ENCODE data around the gene KCNMB4.

DNA sequence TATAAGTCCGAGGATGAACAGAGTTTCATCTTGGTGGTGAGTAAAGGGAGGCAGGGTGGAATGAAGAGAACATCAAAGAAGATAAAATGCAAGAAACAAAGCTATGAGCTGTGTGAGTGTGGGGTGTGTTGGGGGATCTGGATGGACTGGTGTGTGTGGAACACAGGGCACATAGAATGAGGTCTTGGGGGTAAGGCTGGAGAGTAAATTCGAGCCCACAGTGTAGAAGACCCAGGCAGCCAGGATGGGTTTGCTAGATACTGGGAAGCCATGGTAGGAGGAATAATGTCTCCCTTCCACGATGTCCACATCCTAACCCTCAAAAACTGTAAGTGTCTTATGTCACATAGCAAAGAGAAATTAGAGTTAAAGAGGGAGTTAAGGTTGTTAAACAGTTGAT is 6.8 kb downstream of the KCNMB4 start:
- TF ChIP-seq, protein P1, sequence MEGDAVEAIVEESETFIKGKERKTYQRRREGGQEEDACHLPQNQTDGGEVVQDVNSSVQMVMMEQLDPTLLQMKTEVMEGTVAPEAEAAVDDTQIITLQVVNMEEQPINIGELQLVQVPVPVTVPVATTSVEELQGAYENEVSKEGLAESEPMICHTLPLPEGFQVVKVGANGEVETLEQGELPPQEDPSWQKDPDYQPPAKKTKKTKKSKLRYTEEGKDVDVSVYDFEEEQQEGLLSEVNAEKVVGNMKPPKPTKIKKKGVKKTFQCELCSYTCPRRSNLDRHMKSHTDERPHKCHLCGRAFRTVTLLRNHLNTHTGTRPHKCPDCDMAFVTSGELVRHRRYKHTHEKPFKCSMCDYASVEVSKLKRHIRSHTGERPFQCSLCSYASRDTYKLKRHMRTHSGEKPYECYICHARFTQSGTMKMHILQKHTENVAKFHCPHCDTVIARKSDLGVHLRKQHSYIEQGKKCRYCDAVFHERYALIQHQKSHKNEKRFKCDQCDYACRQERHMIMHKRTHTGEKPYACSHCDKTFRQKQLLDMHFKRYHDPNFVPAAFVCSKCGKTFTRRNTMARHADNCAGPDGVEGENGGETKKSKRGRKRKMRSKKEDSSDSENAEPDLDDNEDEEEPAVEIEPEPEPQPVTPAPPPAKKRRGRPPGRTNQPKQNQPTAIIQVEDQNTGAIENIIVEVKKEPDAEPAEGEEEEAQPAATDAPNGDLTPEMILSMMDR (IDR thresholded peaks at IDR 0.05; ENCODE audit: borderline replicate concordance, extremely low read depth, low read length, poor library complexity, severe bottlenecking), result no peak
- no peak for TF ChIP-seq EZH2 (IDR thresholded peaks at IDR 0.05; ENCODE audit: borderline replicate concordance, low read depth, low read length, severe bottlenecking)

Measured in DND-41 (cell line).